ENCODE data around the gene GALNTL6.
"Not testable (repeated sequence)": the region's sequence is repeated elsewhere in the genome, so short reads cannot be mapped to it uniquely, and the experiment has no call there.

The GALNTL6 gene

GRCh38 chr4:172726001-172726423 lies 912.8 kb downstream of the GALNTL6 start:
- TF ChIP-seq, protein P1, sequence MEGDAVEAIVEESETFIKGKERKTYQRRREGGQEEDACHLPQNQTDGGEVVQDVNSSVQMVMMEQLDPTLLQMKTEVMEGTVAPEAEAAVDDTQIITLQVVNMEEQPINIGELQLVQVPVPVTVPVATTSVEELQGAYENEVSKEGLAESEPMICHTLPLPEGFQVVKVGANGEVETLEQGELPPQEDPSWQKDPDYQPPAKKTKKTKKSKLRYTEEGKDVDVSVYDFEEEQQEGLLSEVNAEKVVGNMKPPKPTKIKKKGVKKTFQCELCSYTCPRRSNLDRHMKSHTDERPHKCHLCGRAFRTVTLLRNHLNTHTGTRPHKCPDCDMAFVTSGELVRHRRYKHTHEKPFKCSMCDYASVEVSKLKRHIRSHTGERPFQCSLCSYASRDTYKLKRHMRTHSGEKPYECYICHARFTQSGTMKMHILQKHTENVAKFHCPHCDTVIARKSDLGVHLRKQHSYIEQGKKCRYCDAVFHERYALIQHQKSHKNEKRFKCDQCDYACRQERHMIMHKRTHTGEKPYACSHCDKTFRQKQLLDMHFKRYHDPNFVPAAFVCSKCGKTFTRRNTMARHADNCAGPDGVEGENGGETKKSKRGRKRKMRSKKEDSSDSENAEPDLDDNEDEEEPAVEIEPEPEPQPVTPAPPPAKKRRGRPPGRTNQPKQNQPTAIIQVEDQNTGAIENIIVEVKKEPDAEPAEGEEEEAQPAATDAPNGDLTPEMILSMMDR (IDR thresholded peaks at IDR 0.05; ENCODE audit: insufficient read depth, low read length, poor library complexity, severe bottlenecking) = no peak
- no peak overlapping the region for H3K4me3 ChIP-seq (replicated peaks; ENCODE audit: low read depth, low read length)
- DNase-seq (ENCODE audit: extremely low read depth, insufficient read length) = no peak
- H3K27me3 ChIP-seq (replicated peaks; ENCODE audit: control insufficient read depth, insufficient read depth, low read length) = no peaks in the 10 kb centered on the region
- H3K36me3 ChIP-seq (ENCODE audit: control insufficient read depth, insufficient read depth, low read length) = no peaks in the 10 kb centered on the region

DNA sequence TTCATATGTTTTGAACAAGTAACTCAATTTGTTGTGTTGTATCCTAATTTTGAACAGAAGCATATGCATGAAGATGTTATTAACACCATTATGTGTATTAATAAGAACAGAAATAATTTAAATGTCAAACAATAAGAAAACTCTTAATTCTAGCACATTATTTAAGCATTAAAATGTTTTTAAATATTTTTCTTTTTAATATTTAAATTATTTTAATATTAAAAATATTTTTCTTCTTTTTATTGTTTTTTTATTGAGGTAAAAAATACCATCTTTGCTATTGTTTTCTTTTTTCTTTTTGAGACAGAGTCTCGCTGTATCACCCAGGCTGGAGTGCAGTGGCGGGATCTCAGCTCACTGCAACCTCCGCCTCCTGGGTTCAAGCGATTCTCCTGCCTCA lies 914.4 kb downstream of the GALNTL6 start:
- DNase-seq (ENCODE audit: extremely low read depth, insufficient read length) = no peak
- Histone ChIP-seq H3K4me3 (replicated peaks; ENCODE audit: low read depth, low read length) (no peak overlapping the region), H3K27me3 (replicated peaks; ENCODE audit: control insufficient read depth, insufficient read depth, low read length) (no peaks in the 10 kb centered on the region), H3K36me3 (ENCODE audit: control insufficient read depth, insufficient read depth, low read length) (no peaks in the 10 kb centered on the region)
- TF ChIP-seq, protein P1 (IDR thresholded peaks at IDR 0.05; ENCODE audit: insufficient read depth, low read length, poor library complexity, severe bottlenecking) = no peak

GRCh38 chr4:172733645-172734044 lies 920.4 kb downstream of the GALNTL6 start:
- H3K4me3 ChIP-seq (replicated peaks; ENCODE audit: low read depth, low read length); DNase-seq (ENCODE audit: extremely low read depth, insufficient read length); H3K27me3 ChIP-seq (replicated peaks; ENCODE audit: control insufficient read depth, insufficient read depth, low read length); H3K36me3 ChIP-seq (ENCODE audit: control insufficient read depth, insufficient read depth, low read length): not testable (repeated sequence)

GRCh38 chr4:172734555-172734954 lies 921.4 kb downstream of the GALNTL6 start:
- H3K36me3 ChIP-seq (ENCODE audit: control insufficient read depth, insufficient read depth, low read length) = no peaks in the 10 kb centered on the region
- no peak overlapping the region for H3K4me3 ChIP-seq (replicated peaks; ENCODE audit: low read depth, low read length)
- H3K27me3 ChIP-seq (replicated peaks; ENCODE audit: control insufficient read depth, insufficient read depth, low read length) = no peaks in the 10 kb centered on the region
- TF ChIP-seq, protein P1 (IDR thresholded peaks at IDR 0.05; ENCODE audit: insufficient read depth, low read length, poor library complexity, severe bottlenecking) = no peak
- no peak for DNase-seq (ENCODE audit: extremely low read depth, insufficient read length)

DNA sequence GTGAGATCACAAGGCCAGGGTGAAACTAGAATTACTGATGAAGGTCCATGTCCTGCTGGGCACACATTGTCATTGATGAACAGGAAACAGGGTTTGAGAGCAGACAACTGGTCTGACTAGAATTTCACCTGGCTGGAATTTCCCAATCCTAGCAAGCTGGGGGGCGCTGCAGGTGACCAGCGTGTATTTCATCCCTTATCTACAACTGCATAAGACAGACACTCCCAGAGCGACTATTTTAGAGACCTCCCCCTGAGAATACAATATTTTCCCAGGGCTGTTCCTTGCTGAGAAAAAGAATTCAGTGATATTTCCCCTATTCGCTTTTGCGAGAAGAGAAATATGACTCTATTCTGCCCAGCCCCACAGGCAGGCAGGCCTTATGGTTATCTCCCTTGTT lies 922.8 kb downstream of the GALNTL6 start:
- Histone ChIP-seq H3K27me3 (replicated peaks; ENCODE audit: control insufficient read depth, insufficient read depth, low read length) (no peaks in the 10 kb centered on the region), H3K36me3 (ENCODE audit: control insufficient read depth, insufficient read depth, low read length) (no peaks in the 10 kb centered on the region), H3K4me3 (replicated peaks; ENCODE audit: low read depth, low read length) (no peak overlapping the region)
- DNase-seq (ENCODE audit: extremely low read depth, insufficient read length) = no peak
- TF ChIP-seq, protein P1 (IDR thresholded peaks at IDR 0.05; ENCODE audit: insufficient read depth, low read length, poor library complexity, severe bottlenecking) = no peak

GRCh38 chr4:172740434-172740833 lies 927.2 kb downstream of the GALNTL6 start:
- Histone ChIP-seq H3K36me3 (ENCODE audit: control insufficient read depth, insufficient read depth, low read length) (no peaks in the 10 kb centered on the region), H3K4me3 (replicated peaks; ENCODE audit: low read depth, low read length) (no peak overlapping the region), H3K27me3 (replicated peaks; ENCODE audit: control insufficient read depth, insufficient read depth, low read length) (no peaks in the 10 kb centered on the region)
- DNase-seq (ENCODE audit: extremely low read depth, insufficient read length) = peak; percentile 39
- TF ChIP-seq, protein P1 (IDR thresholded peaks at IDR 0.05; ENCODE audit: insufficient read depth, low read length, poor library complexity, severe bottlenecking) = no peak
